Measurements from ENCODE around the gene ADPRH.
"Not testable (repeated sequence)": the region's sequence is repeated elsewhere in the genome, so short reads cannot be mapped to it uniquely, and the experiment has no call there.

The ADPRH gene

DNA sequence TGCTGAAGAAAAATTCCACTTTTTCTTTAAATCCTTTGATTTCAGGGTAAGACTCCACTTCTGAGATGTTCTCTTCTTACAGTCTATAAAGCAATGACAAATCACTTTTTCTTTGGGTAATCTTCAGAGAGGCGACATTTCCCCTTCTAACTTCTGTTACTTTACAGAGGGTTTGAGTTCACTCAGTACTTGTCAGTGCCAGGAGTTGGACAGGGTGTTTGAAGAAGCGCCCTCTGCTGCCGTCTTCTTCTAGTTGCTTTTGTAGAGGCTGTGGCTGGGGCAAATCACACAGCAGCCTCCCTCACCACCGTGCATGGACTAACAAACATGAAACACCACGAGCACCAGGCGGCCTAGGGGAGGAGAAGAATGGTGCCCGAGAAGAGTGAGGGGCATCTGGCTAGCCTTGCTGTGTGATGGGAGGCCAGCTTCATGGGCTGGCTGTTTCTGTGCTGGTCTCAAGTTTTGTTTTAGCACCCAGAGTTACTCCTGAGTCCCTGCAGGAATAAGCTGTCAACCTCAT, 19.8 kb upstream of the ADPRH start, which contains the start of gene CD80:
TSS of gene CD80 (minus strand) at position 174 of the 523 bp plus-strand sequence. CDS start 1,886 bp downstream, outside the sequence.
- DNase-seq (ENCODE audit: low read depth) = peak; percentile 62

- DNase-seq (ENCODE audit: low read depth) = no peak
These were observed 19.1 kb upstream of the ADPRH start for GRCh38 chr3:119560160-119560559.

DNA sequence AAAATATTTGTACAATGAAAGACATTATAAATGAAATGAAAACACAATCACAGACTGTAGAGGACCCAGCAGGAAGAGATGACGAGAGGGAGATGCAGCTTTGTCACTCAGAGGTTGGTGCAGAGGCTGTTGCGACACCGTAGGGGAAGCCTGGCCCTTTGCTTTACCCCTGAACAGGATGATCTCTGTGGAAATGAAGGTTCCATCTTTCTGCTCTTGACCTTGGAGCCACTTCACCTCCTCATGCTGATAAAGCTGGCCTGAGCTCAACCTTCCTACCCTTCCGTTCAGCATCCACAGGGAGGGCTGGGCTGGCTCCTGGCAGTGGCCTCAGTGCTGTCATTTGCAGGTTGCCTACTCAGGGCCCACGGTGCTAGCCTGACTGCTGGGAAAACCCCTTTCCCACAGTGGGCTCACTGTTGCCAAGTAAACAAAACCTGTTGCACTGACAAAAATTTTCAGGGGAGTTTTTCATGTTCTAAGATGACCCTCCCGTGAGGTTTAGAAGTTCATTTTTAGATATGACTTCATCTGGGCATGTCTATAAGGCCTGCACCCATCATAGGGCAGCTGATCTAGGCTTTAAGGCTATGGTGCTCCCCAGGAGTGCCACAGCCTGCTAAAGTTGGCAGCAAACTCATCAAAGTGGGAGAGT, 16.9 kb upstream of the ADPRH start:
- DNase-seq (ENCODE audit: low read depth) = peak; percentile 5

- not testable (repeated sequence) for DNase-seq (ENCODE audit: low read depth)
These were observed 16.0 kb upstream of the ADPRH start for GRCh38 chr3:119563334-119563733.

DNA sequence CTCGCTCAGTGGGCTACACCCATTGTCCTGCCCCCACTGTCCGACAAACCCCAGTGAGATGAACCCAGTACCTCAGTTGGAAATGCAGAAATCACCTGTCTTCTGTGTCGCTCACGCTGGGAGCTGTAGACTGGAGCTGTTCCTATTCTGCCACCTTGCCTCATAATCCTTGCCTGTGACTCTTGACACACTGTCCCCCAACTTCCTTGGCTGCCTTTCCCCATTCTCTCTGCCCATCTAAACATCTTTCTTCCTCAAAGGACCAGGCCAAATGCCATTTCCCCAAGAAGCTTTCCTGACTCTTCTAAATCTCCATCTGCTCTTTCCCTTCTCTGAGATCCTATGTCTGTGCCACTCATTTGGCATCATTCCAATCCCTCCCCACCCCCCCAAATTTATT, 10.1 kb upstream of the ADPRH start:
- no peak for DNase-seq (ENCODE audit: low read depth)

GRCh38 chr3:119570229-119570628, 9.1 kb upstream of the ADPRH start:
- no peak for DNase-seq (ENCODE audit: low read depth)

DNA sequence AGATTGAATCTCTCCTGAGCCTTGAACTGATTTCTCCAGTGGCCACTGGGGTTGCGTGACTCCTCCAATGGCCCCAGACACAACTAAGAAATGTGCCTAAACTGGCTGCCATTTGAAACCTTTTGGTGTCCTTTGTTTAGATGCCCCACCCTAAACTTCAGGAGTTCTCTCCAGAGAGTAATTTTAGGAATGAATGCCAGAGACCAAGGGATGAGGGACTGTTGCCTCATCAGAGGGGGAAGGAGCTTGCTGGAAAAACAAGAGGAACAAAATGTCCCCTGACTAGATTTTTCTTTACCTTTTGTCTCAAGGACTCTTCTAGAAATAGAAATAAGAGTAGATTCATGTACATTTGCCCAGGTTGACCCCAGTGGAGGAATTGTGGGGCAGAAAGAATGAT, 8.1 kb upstream of the ADPRH start:
- no peak for DNase-seq (ENCODE audit: low read depth)

DNA sequence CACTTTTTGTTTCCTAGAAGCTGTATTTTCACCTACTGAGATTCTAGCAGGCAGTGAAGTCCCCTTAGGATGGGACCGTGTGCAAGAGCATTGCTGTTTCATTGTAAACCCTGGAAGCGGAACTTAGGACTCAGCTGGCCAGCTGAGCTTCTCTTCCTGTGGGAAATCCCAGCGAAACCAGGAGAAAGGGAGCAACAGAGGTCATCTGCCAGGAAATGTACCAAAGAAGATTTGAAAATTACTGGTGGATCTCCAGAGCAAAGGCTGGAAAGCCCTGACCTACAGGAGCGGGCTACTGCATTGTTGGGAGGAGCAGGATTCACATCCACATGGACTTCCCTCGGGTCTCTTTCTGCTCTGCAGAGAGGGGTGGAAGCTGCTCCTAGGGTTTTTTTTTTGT, 7.6 kb upstream of the ADPRH start:
- DNase-seq (ENCODE audit: low read depth) = no peak

DNA sequence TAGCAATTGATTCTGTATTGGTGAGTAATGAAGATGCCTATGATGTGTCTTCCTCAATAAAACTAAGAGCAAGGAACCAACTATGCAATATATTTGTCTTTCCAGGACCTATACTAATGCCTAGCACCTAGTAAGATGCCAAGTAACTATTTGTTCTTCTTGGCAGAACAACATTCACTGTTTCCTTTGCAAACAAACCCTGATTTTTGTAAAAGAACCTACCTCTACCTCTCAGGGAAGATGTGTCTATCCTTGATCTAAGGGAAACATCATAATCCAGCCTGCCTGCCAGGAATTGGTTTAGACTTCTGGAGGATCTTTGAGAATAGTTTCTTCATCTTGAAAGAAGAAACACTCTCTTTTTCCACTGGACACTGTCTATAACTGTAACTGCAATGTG, 3.8 kb upstream of the ADPRH start:
- no peak for DNase-seq (ENCODE audit: low read depth)

GRCh38 chr3:119580067-119580760, 922 bp downstream of the ADPRH start:
- DNase-seq (ENCODE audit: low read depth) = peak; percentile 13

DNA sequence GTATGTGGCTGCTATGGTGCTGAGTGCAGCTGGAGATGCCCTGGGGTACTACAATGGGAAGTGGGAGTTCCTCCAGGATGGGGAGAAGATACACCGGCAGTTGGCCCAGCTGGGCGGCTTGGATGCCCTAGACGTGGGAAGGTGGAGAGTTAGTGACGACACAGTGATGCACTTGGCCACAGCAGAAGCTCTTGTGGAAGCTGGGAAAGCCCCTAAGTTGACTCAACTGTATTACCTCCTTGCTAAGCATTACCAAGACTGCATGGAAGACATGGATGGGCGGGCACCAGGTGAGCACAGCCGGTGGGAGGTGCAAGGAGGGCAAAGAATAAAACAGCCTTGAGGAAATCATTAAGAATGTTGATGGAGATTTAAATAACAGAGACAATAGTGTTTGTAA, 2.9 kb downstream of the ADPRH start:
- no peak for DNase-seq (ENCODE audit: low read depth)

DNA sequence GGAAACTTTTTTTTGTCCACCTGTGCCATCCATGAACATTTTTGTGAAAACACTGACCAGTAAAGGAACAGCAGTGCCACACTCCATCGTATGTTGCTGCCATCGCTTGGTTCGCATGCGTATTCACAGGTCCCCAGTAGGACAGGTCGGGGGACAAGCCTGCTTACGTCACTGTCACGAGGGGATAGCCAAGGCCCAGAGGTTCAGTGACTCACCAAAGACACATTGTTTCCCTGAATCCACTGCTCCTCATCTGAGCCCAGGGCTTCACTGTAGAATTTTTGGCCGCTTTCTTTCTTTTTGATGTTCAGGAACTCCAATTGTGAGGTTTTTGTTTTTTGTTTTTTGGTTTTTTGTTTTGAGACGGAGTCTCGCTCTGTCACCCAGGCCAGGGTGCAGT, 5.9 kb downstream of the ADPRH start:
- DNase-seq (ENCODE audit: low read depth) = no peak

DNA sequence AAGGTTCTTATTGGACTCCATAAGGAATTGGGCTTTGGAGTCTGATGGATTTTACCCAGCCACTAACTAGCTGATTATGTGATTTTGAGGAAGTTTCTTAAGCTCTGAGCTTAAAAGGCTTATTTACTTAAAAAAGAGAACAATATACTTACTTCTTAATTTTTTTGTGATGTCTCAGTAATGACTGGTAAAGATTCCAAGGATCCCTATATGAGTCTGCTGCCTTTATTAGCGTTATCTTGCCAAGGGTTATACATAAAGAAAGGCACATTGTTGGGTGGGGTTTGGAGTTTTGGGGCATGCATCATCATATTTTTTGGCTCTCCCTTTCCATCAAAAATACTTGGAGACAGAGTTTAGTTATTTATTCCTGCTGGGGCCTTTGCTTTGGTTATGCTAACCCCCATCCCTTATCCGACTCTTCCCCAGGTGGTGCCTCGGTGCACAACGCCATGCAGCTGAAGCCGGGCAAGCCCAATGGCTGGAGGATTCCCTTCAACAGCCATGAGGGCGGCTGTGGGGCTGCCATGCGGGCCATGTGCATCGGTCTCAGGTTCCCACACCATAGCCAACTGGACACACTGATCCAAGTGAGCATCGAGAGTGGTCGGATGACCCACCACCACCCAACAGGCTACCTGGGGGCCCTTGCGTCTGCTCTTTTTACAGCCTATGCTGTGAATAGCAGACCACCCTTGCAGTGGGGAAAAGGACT, 6.7 kb downstream of the ADPRH start:
- DNase-seq (ENCODE audit: low read depth) = no peak

GRCh38 chr3:119586733-119587172, 7.5 kb downstream of the ADPRH start:
- no peak for DNase-seq (ENCODE audit: low read depth)

DNA sequence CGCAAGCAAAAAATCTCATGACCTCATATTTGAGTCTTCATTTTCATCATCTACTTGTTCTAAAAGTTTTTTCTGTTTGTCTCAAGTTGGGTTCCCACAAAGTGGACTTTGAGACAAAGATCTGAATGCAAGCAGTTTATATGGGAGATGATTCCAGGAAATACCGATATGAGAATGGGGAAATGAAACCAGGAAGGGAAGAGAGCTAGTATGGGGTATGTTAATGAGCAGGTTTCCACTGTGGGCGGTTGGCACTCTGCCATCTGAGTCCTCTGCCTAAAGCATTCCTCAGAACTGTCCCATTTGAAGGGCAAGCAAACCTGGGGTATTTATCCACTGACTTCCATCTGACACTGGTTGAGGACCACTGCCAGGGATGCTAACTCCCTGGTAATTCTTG, 8.8 kb downstream of the ADPRH start:
- no peak for DNase-seq (ENCODE audit: low read depth)

DNA sequence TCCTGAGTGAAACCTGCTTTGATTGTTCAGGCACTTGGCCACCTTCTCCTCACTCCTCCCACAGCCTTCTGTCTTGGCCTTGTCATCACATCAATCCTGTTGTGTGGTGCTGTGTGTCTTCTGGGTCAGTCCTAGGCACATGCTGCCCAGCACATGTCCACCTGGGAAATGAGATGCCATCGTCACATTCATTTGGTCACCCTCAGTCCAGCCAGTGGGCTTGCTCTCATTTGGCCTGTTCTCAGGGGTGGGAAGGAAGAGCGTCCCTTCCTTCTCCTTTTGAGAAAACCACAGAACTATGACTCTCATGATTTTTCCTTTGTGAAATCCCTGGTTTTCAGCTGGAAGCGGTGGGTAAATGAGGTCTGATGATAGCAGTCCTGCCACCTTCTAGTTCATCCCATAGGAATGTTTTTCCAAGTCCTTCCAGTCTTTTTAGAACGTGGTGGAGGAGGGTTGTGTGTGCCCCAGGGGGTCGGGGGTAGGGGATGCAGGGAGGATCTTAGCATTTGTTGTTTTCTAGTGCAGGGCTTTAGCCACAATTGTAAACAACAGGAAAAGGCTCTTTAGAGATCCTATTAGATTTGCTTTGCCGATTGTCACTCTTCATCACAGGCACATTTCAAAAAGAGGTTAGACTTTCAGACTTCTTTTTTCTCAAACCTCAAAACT, 9.9 kb downstream of the ADPRH start:
- no peak for DNase-seq (ENCODE audit: low read depth)

- DNase-seq (ENCODE audit: low read depth) = no peak
These were observed 11.4 kb downstream of the ADPRH start for GRCh38 chr3:119590706-119591105.

DNA sequence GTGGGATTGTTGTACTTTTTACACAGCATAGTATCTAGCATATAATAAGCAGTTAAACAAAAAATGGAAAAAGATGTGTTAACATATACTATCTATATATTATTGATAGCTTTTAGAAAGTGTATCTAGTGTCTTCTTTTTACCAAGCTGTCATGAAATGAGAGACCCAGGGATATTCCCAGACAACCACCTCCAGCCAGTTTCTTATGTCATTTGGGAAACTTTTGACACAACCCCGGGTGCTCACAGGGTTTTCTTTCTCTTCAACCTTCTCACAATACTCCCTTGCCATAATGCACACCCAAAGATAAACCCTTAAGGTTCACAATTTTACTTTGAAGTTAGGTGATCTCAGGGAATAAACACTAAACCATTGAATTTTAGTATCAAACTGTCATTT, 13.6 kb downstream of the ADPRH start:
- DNase-seq (ENCODE audit: low read depth) = no peak

- DNase-seq (ENCODE audit: low read depth) = no peak
These were observed 14.8 kb downstream of the ADPRH start for GRCh38 chr3:119594066-119594465.

DNA sequence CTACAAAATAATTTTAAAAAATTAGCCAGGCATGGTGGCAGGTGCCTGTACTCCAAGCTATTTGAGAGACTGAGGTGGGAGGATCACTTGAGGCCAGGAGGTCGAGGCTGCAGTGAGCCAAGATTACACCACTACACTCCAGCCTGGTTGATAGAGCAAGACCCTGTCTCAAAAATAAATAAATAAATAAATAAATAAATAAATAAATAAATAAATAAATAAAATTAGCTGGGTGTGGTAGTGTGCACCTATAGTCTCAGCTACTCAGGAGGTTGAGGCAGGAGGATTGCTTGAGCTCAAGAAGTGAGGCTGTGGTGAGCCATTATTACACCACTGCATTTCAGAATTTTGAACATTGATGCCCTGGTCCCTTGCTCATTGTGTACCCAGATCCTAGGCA, 15.6 kb downstream of the ADPRH start:
- DNase-seq (ENCODE audit: low read depth) = not testable (repeated sequence)

DNA sequence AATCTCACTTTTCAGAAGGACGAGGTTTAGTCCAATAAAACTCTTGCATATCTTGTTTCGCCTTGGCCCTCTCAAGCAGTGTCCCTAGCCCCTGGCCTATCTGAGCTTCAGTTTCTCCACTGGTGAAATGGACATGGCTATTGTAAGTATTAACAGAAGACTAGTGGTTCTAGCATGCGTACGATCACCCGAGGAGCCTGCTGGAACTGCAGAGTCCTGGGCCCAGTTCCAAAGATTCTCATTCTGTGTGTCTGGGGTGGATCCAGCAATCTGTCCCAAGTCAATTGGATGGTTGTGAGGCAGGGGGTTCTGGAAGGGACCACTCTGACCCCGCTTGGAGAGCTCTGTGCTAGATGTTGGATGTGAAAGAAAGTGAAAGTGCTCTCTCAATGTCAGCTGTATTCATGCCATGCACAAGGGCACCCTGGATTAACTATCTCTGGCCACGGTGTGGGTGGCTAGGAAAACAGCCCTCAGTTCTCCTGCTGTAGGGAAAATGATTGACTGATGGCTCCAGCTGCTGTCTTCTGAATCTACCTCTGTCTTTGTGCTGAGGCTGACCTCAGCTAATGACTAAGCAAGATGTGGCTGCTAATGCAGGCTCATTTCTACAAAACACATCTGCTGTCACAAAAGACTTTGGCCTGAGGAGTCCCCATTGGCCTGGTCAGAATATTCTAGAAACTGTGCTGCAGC, 16.5 kb downstream of the ADPRH start:
- DNase-seq (ENCODE audit: low read depth) = peak; percentile 14

DNA sequence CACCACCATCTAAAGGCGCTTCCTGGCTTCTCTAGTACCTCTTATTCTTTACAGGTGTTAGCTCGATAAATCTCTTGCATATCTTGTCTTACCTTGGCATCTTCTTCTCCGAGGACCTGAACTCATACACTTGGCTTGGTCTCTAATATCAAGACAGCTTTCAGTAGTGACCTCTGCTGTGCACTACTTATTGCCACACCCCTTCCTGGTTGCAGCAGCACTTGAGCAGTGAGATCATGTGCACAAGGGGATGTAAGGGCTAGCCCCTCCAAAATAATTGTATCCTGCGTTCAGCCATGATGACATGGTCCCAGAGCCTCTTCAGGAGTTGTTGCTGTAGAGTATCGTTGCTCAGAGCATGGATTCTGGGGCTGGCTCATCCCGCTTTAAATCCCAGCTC, 17.1 kb downstream of the ADPRH start:
- no peak for DNase-seq (ENCODE audit: low read depth)

All from iris pigment epithelial cell (primary cell).